K562 (cell line): ENCODE measurements around the gene MYO6. TPM values are rescaled to one million over a fixed set of nuclear protein-coding genes. Genes with fewer than 3 reads are reported as not detected.

Experiments
- ATAC-seq: fragments of 200-7000 bp; cut with Tn5 transposase; 3 replicates; pipeline ENCODE4 v1.9.1; 2020; ENCODE audit warnings: moderate library complexity
- BruUV-seq: library from RNA; stranded (reverse); fragments of 400-500 nt; replicated peaks from 2 replicates; lab custom pipeline; 2021; lab: Mats Ljungman, UMichigan
- CTCF ChIA-PET: fragments of 300-600 bp; formaldehyde crosslinking; extraction: SDS; loops from one replicate; lab custom pipeline; 2021; ENCODE audit warnings: low intra/inter-chr PET ratio; lab: Yijun Ruan, JAX
- POLR2A ChIA-PET: fragments of 300-600, 350-650 bp; sonication (Branson Sonifier 250); formaldehyde crosslinking; extraction: SDS; loops from one replicate; lab custom pipeline; 2021; ENCODE audit warnings: antibody characterized with exemption, inconsistent platforms; lab: Yijun Ruan, JAX
- DNase-seq, 4 experiments: peaks; one replicate each; pipeline versions ENCODE4 v3.0.0 to v3.0.0-alpha.2; 2011 to 2018; ENCODE audit warnings: low spot score in 3 of 4, mixed read lengths in 3 of 4; ENCODE audit errors: extremely low read depth in 1 of 4
- FAIRE-seq: peaks from 2 replicates; lab custom pipeline; 2011; peaks lifted over from hg19 to GRCh38; lab: Jason Lieb, UNC
- H2AFZ ChIP-seq: 2 replicates; pipeline ENCODE4 v1.6.0; 2011; ENCODE audit warnings: low read depth, low read length, control low read depth, inconsistent platforms
- H3K27ac ChIP-seq: fragments of 200-600 bp; 3 replicates; pipeline ENCODE4 v1.8.0; 2011; ENCODE audit warnings: low read depth, mild to moderate bottlenecking, control low read depth, inconsistent platforms, low read length, moderate library complexity, mixed read lengths; ENCODE audit errors: extremely low read depth
- H3K27me3 ChIP-seq, 2 experiments: fragments of 300-600 bp in 1 of 2; 2 replicates in 1 of 2; 3 replicates in 1 of 2; pipeline versions ENCODE4 v1.6.0 to v1.8.0; 2011; ENCODE audit warnings: inconsistent platforms in 2 of 2, low read length in 2 of 2, mild to moderate bottlenecking in 1 of 2, mixed read lengths in 1 of 2, moderate library complexity in 1 of 2; ENCODE audit not compliant: control insufficient read depth in 2 of 2, insufficient read depth in 2 of 2
- H3K36me3 ChIP-seq: fragments of 300-600 bp; 3 replicates; pipeline ENCODE4 v1.8.0; 2011; ENCODE audit warnings: mild to moderate bottlenecking, low read length, inconsistent platforms; ENCODE audit not compliant: control insufficient read depth, insufficient read depth
- H3K4me1 ChIP-seq, 2 experiments: fragments of 200-600 bp in 1 of 2; replicated peaks in 1 of 2; 2 replicates in 1 of 2; 3 replicates in 1 of 2; pipeline versions ENCODE4 v1.5.1 to v1.8.0; 2011; ENCODE audit warnings: inconsistent platforms in 2 of 2, low read length in 2 of 2, mild to moderate bottlenecking in 1 of 2, mixed read lengths in 1 of 2, moderate library complexity in 1 of 2; ENCODE audit not compliant: control insufficient read depth in 2 of 2, insufficient read depth in 2 of 2
- H3K4me2 ChIP-seq: 2 replicates; pipeline ENCODE4 v1.6.1; 2011; ENCODE audit warnings: low read length, control low read depth, inconsistent platforms, mixed read lengths; ENCODE audit not compliant: insufficient read depth
- H3K4me3 ChIP-seq: fragments of 200-600 bp; sonication (generic), shearing (Covaris generic); 2 replicates; pipeline ENCODE4 v1.5.1; 2016; ENCODE audit warnings: control low read depth, inconsistent platforms
- H3K79me2 ChIP-seq: fragments of 200-600 bp; 3 replicates; pipeline ENCODE4 v1.8.0; 2011; ENCODE audit warnings: low read length, inconsistent platforms; ENCODE audit not compliant: control insufficient read depth, insufficient read depth
- H3K9ac ChIP-seq, 2 experiments: 2 replicates each; pipeline versions ENCODE4 v1.6.0 to v1.6.1; 2011; ENCODE audit warnings: low read depth in 2 of 2, low read length in 2 of 2, control low read depth in 1 of 2, inconsistent platforms in 1 of 2, mild to moderate bottlenecking in 1 of 2, mixed read lengths in 1 of 2; ENCODE audit not compliant: insufficient read depth in 1 of 2
- H3K9me1 ChIP-seq: one replicate; pipeline ENCODE4 v1.6.0; 2011; ENCODE audit warnings: inconsistent platforms, mild to moderate bottlenecking, low read length, moderate library complexity; ENCODE audit not compliant: control insufficient read depth, insufficient read depth
- H3K9me3 ChIP-seq: replicated peaks from 2 replicates; pipeline ENCODE4 v1.5.1; 2011; ENCODE audit warnings: low read depth, low read length, inconsistent platforms; ENCODE audit not compliant: control insufficient read depth, insufficient read depth
- H4K20me1 ChIP-seq: replicated peaks from 2 replicates; pipeline ENCODE4 v1.6.1; 2011; ENCODE audit warnings: low read length, inconsistent platforms, mixed read lengths; ENCODE audit not compliant: control insufficient read depth, insufficient read depth
- GTF2F1 ChIP-seq: IDR thresholded peaks from 2 replicates; pipeline ENCODE4 v1.6.1; 2011; ENCODE audit warnings: low read depth, low read length, improper control_type of control experiment
- MAZ ChIP-seq, 2 experiments: fragments of 450-650 bp in 1 of 2; sonication (generic) in 1 of 2; formaldehyde crosslinking; IDR thresholded peaks in 1 of 2; conservative IDR thresholded peaks in 1 of 2; 2 replicates each; pipeline versions ENCODE4 v1.4.0 to v1.5.0; 2020; ENCODE audit warnings: mild to moderate bottlenecking in 1 of 2, missing genetic modification reagents in 1 of 2
- NCOA1 ChIP-seq: fragments of 450-650 bp; IDR thresholded peaks from 2 replicates; pipeline ENCODE4 v1.6.1; 2016; ENCODE audit warnings: low read depth
- NFRKB ChIP-seq: fragments of 450-650 bp; IDR thresholded peaks from 2 replicates; pipeline ENCODE4 v1.6.1; 2016; ENCODE audit warnings: low read depth
- PCBP1 ChIP-seq: fragments of 200-400 bp; formaldehyde crosslinking; IDR thresholded peaks from 2 replicates; pipeline ENCODE4 v1.6.1; 2018; ENCODE audit warnings: mild to moderate bottlenecking, low read depth, low read length; ENCODE audit not compliant: poor library complexity, severe bottlenecking
- RB1 ChIP-seq: fragments of 450-650 bp; IDR thresholded peaks from 2 replicates; pipeline ENCODE4 v1.6.1; 2017; ENCODE audit warnings: low read depth, mild to moderate bottlenecking
- TBP ChIP-seq: optimal IDR thresholded peaks from 2 replicates; pipeline ENCODE3; 2011; ENCODE audit warnings: low read depth, low read length, improper control_type of control experiment
- ZNF280A ChIP-seq: fragments of 450-650 bp; IDR thresholded peaks from 2 replicates; pipeline ENCODE4 v1.6.1; 2018; ENCODE audit warnings: mild to moderate bottlenecking, low read depth; ENCODE audit not compliant: partially characterized antibody
- ZNF354B ChIP-seq: fragments of 250-450 bp; sonication (Bioruptor Pico); IDR thresholded peaks from 2 replicates; pipeline ENCODE4 v1.4.0; 2020
- ZNF707 ChIP-seq: fragments of 250-450 bp; sonication (Bioruptor Pico); conservative IDR thresholded peaks from 2 replicates; pipeline ENCODE4 v1.8.0; 2022; ENCODE audit warnings: inconsistent platforms, mild to moderate bottlenecking, moderate library complexity
- WGBS: fragments of 100-300 bp; shearing (Covaris generic); methylation state at CpG from one replicate; pipeline ENCODE4 v1.1.6; 2016; ENCODE audit warnings: low coverage, mixed read lengths; ENCODE audit not compliant: insufficient coverage; ENCODE audit errors: missing lambda C conversion rate; 5-methylcytosine and 5-hydroxymethylcytosine counted together
- in situ Hi-C: fragments of 300-500 bp; cut with MboI; formaldehyde crosslinking; loops from 4 replicates; pipeline ENCODE4 v1.15.0; 2018; ENCODE audit warnings: inconsistent platforms, mixed read lengths
- intact Hi-C: fragments of 100-400 bp; cut with micrococcal nuclease; formaldehyde crosslinking; loops from 2 replicates; pipeline ENCODE4 v1.14.2; 2022
- polyA plus RNA-seq, 8 experiments: library from polyadenylated mRNA; depleted of rRNA in 4 of 8; stranded (reverse) in 5 of 8; unstranded in 3 of 8; fragments of >200 nt; fragmentation: Nextera tagmentation in 2 of 8; fragmentation: Illumina TruSeq in 1 of 8; extraction: Ambion mirVana in 2 of 8; extraction: Trizol in 1 of 8; gene quantifications; 2 replicates each; pipeline versions ENCODE4 v1.2.1 to v1.2.3, GENCODE V29; 2011 to 2014; ENCODE audit warnings: inconsistent platforms in 1 of 8, missing spikeins in 1 of 8
- total RNA-seq, 7 experiments: library from RNA; depleted of rRNA in 6 of 7; stranded (reverse); fragments of >200 nt in 6 of 7; fragmentation: Illumina TruSeq in 2 of 7; extraction: Trizol in 2 of 7; gene quantifications; 2 replicates each; pipeline versions ENCODE4 v1.2.1 to v1.2.3, GENCODE V29; 2011 to 2021; ENCODE audit warnings: low replicate concordance in 1 of 7
- TF ChIP-seq, protein P1 (sequence below): fragments of 450-650 bp; IDR thresholded peaks from 2 replicates; pipeline ENCODE4 v1.6.1; 2016; ENCODE audit warnings: low read depth

Gene MYO6
- total and polyA plus RNA-seq, 9 of the 15 experiments (the other 6 are each of a cell fraction or from before 2014, with no cell fraction given): 1.3 to 5.5 (median 2.7) TPM

DNA sequence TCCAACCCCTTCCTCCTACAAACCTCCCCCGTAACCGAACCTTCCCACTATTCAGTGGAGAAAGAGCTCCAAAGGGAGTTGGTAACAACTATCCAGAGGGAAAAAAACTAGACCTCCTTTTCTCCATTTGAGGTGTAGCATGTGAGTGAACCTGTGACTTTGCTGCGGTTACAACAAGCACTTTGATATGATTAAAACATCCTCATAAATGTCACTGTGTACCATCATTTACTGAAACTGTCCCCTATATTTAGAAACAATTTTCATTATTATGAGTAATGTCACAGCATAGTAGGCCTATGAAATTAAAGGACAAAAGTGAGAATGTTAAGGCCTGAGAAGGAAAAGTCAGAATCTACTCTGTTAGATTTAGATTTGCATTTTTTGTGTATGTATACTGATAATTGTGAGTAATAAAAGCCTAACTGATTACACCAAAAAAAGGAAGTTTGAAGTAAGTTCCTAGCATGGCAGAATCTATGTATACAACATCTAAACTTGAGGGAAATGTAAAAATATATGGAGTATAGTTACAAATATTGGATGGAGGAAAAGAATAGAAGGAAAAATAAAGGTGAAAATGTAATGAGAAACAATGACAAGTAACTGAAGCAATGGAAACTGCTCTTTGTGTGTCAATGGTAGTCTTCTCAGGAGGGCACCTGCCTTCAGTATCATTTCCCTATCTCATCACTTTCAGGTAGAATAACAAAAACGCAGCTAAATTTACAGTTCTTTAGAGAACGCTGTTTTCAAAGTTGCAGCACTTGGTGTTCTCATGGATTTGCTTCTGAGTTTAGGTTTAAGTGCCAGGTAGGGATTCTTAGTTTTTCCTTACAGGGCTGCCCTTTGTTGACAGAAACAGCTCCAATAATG is 177.5 kb downstream of the MYO6 start:
- H3K4me3 ChIP-seq: no peak overlapping the region
- ChIA-PET CTCF (no interaction called here), POLR2A (no interaction called here)
- H4K20me1 ChIP-seq: no peaks in the 10 kb centered on the region
- DNase-seq (no peak), ATAC-seq (no peak), FAIRE-seq (no peak)
- 0% methylated on average over 5 of the region's 5 CpGs for WGBS
- no peak overlapping the region for H3K9ac ChIP-seq
- H3K9me3 ChIP-seq: no peaks in the 10 kb centered on the region
- H3K9me1 ChIP-seq: no peaks in the 10 kb centered on the region
- H3K27me3 ChIP-seq: no peaks in the 10 kb centered on the region
- no peak overlapping the region for H3K4me2 ChIP-seq
- intact Hi-C loops (no loop called here), in situ Hi-C loops (loop anchor here (25.0 kb wide), 1 partner anchor 1536 kb away; the partner anchor contains the start of gene HTR1B)
- no TSS peak for BruUV-seq
- H3K36me3 ChIP-seq: no peaks in the 10 kb centered on the region
- H2AFZ ChIP-seq: no peak overlapping the region
- H3K27ac ChIP-seq: no peak overlapping the region
- H3K79me2 ChIP-seq: no peaks in the 10 kb centered on the region
- no peaks in the 10 kb centered on the region for H3K4me1 ChIP-seq
- TF ChIP-seq ZNF280A: no peak
- no peak for TF ChIP-seq TBP
- TF ChIP-seq MAZ (CRISPR knock-in tag; conservative IDR thresholded peaks at IDR 0.05 in 1 of 2, IDR thresholded peaks at IDR 0.05 in 1 of 2): no peak
- TF ChIP-seq NFRKB: no peak
- no peak for TF ChIP-seq ZNF354B
- TF ChIP-seq PCBP1: no peak
- TF ChIP-seq, protein P1, sequence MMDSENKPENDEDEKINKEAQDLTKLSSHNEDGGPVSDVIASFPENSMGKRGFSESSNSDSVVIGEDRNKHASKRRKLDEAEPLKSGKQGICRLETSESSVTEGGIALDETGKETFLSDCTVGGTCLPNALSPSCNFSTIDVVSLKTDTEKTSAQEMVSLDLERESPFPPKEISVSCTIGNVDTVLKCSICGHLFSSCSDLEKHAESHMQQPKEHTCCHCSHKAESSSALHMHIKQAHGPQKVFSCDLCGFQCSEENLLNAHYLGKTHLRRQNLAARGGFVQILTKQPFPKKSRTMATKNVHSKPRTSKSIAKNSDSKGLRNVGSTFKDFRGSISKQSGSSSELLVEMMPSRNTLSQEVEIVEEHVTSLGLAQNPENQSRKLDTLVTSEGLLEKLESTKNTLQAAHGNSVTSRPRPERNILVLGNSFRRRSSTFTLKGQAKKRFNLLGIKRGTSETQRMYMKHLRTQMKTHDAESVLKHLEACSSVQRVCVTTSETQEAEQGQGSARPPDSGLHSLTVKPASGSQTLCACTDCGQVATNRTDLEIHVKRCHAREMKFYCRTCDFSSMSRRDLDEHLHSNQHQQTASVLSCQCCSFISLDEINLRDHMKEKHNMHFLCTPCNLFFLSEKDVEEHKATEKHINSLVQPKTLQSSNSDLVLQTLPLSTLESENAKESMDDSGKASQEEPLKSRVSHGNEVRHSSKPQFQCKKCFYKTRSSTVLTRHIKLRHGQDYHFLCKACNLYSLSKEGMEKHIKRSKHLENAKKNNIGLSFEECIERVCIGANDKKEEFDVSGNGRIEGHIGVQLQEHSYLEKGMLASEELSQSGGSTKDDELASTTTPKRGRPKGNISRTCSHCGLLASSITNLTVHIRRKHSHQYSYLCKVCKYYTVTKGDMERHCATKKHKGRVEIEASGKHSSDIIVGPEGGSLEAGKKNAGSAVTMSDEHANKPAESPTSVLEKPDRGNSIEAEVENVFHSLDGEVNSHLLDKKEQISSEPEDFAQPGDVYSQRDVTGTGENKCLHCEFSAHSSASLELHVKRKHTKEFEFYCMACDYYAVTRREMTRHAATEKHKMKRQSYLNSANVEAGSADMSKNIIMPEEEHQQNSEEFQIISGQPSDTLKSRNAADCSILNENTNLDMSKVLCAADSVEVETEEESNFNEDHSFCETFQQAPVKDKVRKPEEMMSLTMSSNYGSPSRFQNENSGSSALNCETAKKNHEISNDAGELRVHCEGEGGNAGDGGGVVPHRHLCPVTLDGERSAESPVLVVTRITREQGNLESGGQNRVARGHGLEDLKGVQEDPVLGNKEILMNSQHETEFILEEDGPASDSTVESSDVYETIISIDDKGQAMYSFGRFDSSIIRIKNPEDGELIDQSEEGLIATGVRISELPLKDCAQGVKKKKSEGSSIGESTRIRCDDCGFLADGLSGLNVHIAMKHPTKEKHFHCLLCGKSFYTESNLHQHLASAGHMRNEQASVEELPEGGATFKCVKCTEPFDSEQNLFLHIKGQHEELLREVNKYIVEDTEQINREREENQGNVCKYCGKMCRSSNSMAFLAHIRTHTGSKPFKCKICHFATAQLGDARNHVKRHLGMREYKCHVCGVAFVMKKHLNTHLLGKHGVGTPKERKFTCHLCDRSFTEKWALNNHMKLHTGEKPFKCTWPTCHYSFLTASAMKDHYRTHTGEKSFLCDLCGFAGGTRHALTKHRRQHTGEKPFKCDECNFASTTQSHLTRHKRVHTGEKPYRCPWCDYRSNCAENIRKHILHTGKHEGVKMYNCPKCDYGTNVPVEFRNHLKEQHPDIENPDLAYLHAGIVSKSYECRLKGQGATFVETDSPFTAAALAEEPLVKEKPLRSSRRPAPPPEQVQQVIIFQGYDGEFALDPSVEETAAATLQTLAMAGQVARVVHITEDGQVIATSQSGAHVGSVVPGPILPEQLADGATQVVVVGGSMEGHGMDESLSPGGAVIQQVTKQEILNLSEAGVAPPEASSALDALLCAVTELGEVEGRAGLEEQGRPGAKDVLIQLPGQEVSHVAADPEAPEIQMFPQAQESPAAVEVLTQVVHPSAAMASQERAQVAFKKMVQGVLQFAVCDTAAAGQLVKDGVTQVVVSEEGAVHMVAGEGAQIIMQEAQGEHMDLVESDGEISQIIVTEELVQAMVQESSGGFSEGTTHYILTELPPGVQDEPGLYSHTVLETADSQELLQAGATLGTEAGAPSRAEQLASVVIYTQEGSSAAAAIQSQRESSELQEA: no peak
- no peak for TF ChIP-seq GTF2F1
- no peak for TF ChIP-seq NCOA1
- TF ChIP-seq RB1: no peak
- no peak for TF ChIP-seq ZNF707 (CRISPR knock-in tag)
